Esophagus squamous epithelium (tissue), 4 donors: ENCODE measurements around the gene UTS2R.
"Not testable (repeated sequence)": the region's sequence is repeated elsewhere in the genome, so short reads cannot be mapped to it uniquely, and the experiment has no call there.

Experiments
- CTCF ChIP-seq, 6 experiments: fragments of 450-650 bp in 4 of 6; fragments of 200-600 bp in 2 of 6; sonication (generic) in 2 of 6; IDR thresholded peaks; one replicate each; pipeline ENCODE4 v1.5.1; 2016 to 2019; ENCODE audit warnings: antibody characterized with exemption in 6 of 6, mild to moderate bottlenecking in 4 of 6, moderate library complexity in 4 of 6
- POLR2A ChIP-seq, 4 donors: fragments of 450-650 bp; IDR thresholded peaks; one replicate each; pipeline ENCODE4 v1.6.1; 2017; ENCODE audit warnings: antibody characterized with exemption in 4 of 4, mild to moderate bottlenecking in 4 of 4, moderate library complexity in 3 of 4

- not testable (repeated sequence) for TF ChIP-seq POLR2A, CTCF (IDR thresholded peaks at IDR 0.05)
Measured at GRCh38 chr17:82359451-82360074, 12.0 kb upstream of the UTS2R start.
